Endothelial cell of umbilical vein (primary cell): ENCODE results near the gene ANKRD13D.

ENCODE experiments used
- EZH2 ChIP-seq: IDR thresholded peaks from 2 replicates; pipeline ENCODE4 v1.6.1; 2012; ENCODE audit warnings: borderline replicate concordance, low read depth, mild to moderate bottlenecking, moderate library complexity, low read length, inconsistent platforms; ENCODE audit not compliant: severe bottlenecking
- MYC ChIP-seq: IDR thresholded peaks from one replicate; pipeline ENCODE4 v1.6.1; 2011; ENCODE audit warnings: mild to moderate bottlenecking, low read depth, low read length
- POLR2A ChIP-seq: IDR thresholded peaks from 2 replicates; pipeline ENCODE4 v1.6.1; 2012; ENCODE audit warnings: low read depth, mild to moderate bottlenecking, control low read depth, low read length
- TF ChIP-seq, protein P1 (sequence below), 2 donors: IDR thresholded peaks; 1 replicate in 1 of 2; 2 replicates in 1 of 2; pipeline ENCODE4 v1.5.1; 2011; ENCODE audit warnings: low read length in 2 of 2, mild to moderate bottlenecking in 2 of 2, moderate library complexity in 2 of 2, control low read depth in 1 of 2, inconsistent platforms in 1 of 2, low read depth in 1 of 2; ENCODE audit not compliant: insufficient read depth in 1 of 2; ENCODE audit errors: extremely low read depth in 1 of 2

DNA sequence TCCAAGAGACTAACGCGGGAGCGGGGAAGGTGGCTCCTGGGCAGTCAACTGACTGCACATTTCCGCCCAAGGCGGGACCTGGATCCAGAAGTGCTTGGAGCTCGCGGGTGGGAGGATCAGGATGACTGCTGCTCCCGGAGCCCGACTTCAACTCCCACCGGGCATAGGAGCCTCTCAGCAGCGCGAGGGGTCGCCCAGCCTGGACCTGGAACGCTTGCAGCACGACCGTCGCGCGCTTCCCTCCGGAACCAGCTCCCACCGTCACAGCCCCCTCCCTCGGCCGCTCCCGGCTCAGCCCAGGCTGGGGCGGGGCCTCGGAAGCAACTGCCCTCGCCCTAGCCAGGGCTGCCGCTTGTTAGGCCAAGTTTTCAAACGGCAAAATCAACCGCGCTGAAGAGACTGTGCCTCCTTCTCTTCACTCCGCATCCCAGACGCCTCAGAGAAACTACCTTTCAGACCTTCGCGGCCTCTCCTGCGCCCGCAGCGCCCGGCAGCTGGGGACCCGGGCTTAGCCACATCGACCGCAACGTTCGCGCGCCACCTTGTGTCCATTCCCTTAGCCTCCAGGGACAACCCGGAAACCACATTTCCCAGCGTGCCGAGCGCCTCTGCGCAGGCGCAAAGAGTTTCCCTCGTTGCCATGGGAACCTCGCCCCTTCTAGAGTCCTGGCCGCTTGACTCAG is 28.2 kb downstream of the ANKRD13D start:
- TF ChIP-seq, protein P1, sequence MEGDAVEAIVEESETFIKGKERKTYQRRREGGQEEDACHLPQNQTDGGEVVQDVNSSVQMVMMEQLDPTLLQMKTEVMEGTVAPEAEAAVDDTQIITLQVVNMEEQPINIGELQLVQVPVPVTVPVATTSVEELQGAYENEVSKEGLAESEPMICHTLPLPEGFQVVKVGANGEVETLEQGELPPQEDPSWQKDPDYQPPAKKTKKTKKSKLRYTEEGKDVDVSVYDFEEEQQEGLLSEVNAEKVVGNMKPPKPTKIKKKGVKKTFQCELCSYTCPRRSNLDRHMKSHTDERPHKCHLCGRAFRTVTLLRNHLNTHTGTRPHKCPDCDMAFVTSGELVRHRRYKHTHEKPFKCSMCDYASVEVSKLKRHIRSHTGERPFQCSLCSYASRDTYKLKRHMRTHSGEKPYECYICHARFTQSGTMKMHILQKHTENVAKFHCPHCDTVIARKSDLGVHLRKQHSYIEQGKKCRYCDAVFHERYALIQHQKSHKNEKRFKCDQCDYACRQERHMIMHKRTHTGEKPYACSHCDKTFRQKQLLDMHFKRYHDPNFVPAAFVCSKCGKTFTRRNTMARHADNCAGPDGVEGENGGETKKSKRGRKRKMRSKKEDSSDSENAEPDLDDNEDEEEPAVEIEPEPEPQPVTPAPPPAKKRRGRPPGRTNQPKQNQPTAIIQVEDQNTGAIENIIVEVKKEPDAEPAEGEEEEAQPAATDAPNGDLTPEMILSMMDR (IDR thresholded peaks at IDR 0.05; ENCODE audit: extremely low read depth in 1 of 2, insufficient read depth in 1 of 2, low read depth in 1 of 2, low read length in 2 of 2), result peak; percentile 96 to 97
- no peak for TF ChIP-seq EZH2
- TF ChIP-seq MYC, result no peak
- peak; percentile 87 for TF ChIP-seq POLR2A
